MM.1S (cell line): ENCODE results near the gene BZW2.
"Not testable (repeated sequence)": the region's sequence is repeated elsewhere in the genome, so short reads cannot be mapped to it uniquely, and the experiment has no call there.

Experiments used
- DNase-seq: peaks from one replicate; pipeline ENCODE4 v3.0.0-alpha.2; 2015
- H2AFZ ChIP-seq: fragments of 300-600 bp; sonication (generic); 2 replicates; pipeline ENCODE4 v1.6.0; 2016; ENCODE audit warnings: antibody characterized with exemption, low read length
- H3F3A ChIP-seq: fragments of 300-600 bp; sonication (generic); 2 replicates; pipeline ENCODE4 v1.6.1; 2016; ENCODE audit warnings: mild to moderate bottlenecking, antibody characterized with exemption, low read length, moderate library complexity, mixed read lengths; ENCODE audit not compliant: insufficient read depth
- H3K27ac ChIP-seq: fragments of 300-600 bp; sonication (generic); 2 replicates; pipeline ENCODE4 v1.5.1; 2016; ENCODE audit warnings: mild to moderate bottlenecking, low read length
- H3K27me3 ChIP-seq: fragments of 300-600 bp; sonication (generic); replicated peaks from 2 replicates; pipeline ENCODE4 v1.6.0; 2016; ENCODE audit warnings: low read length; ENCODE audit not compliant: insufficient read depth
- H3K36me3 ChIP-seq: fragments of 300-600 bp; sonication (generic); replicated peaks from 2 replicates; pipeline ENCODE4 v1.6.1; 2016; ENCODE audit warnings: mild to moderate bottlenecking, low read length, mixed read lengths; ENCODE audit not compliant: insufficient read depth
- H3K4me1 ChIP-seq: fragments of 300-600 bp; sonication (generic); 2 replicates; pipeline ENCODE4 v1.6.1; 2016; ENCODE audit warnings: low read length, mixed read lengths
- H3K4me2 ChIP-seq: fragments of 300-600 bp; sonication (generic); 2 replicates; pipeline ENCODE4 v1.6.0; 2016; ENCODE audit warnings: low read depth, low read length
- H3K4me3 ChIP-seq: fragments of 300-600 bp; sonication (generic); 2 replicates; pipeline ENCODE4 v1.5.1; 2016; ENCODE audit warnings: low read length, mixed read lengths
- H3K79me2 ChIP-seq: fragments of 300-600 bp; sonication (generic); 2 replicates; pipeline ENCODE4 v1.6.1; 2016; ENCODE audit warnings: mixed run types, low read length, mixed read lengths
- H3K9ac ChIP-seq: fragments of 300-600 bp; sonication (generic); 2 replicates; pipeline ENCODE4 v1.6.1; 2016; ENCODE audit warnings: low read length, mixed read lengths
- H3K9me2 ChIP-seq: fragments of 300-600 bp; sonication (generic); replicated peaks from 2 replicates; pipeline ENCODE4 v1.6.1; 2016; ENCODE audit warnings: mild to moderate bottlenecking, low read length, mixed read lengths; ENCODE audit not compliant: insufficient read depth
- H3K9me3 ChIP-seq: fragments of 300-600 bp; sonication (generic); replicated peaks from 2 replicates; pipeline ENCODE4 v1.6.1; 2016; ENCODE audit warnings: mild to moderate bottlenecking, low read length, mixed read lengths; ENCODE audit not compliant: insufficient read depth
- H4K20me1 ChIP-seq: fragments of 300-600 bp; sonication (generic); 2 replicates; pipeline ENCODE4 v1.6.1; 2016; ENCODE audit warnings: mild to moderate bottlenecking, low read length, moderate library complexity, mixed read lengths; ENCODE audit not compliant: insufficient read depth
- CTCF ChIP-seq: fragments of 300-600 bp; sonication (generic); IDR thresholded peaks from 2 replicates; pipeline ENCODE4 v1.5.1; 2016; ENCODE audit warnings: antibody characterized with exemption, low read length, mixed read lengths
- EZH2 ChIP-seq: fragments of 300-600 bp; sonication (generic); optimal IDR thresholded peaks from 2 replicates; pipeline ENCODE3; 2017; ENCODE audit warnings: low read depth, mild to moderate bottlenecking, antibody characterized with exemption, low read length, mixed read lengths
- EZH2phosphoT487 ChIP-seq: fragments of 300-600 bp; sonication (generic); IDR thresholded peaks from 2 replicates; pipeline ENCODE4 v1.6.1; 2018; ENCODE audit warnings: antibody characterized with exemption, low read length

The BZW2 gene

GRCh38 chr7:16656141-16656540, 10.2 kb downstream of the BZW2 start:
- H3K4me1 ChIP-seq = no peaks in the 10 kb centered on the region
- TF ChIP-seq CTCF (no peak), EZH2phosphoT487 (no peak), EZH2 (no peak)
- no peaks in the 10 kb centered on the region for H3F3A ChIP-seq
- no peaks in the 10 kb centered on the region for H3K36me3 ChIP-seq
- H3K4me2 ChIP-seq = no peak overlapping the region
- no peak overlapping the region for H3K27ac ChIP-seq
- H3K9me3 ChIP-seq = no peaks in the 10 kb centered on the region
- no peaks in the 10 kb centered on the region for H3K27me3 ChIP-seq
- no peak overlapping the region for H3K9ac ChIP-seq
- no peak overlapping the region for H3K4me3 ChIP-seq
- no peak overlapping the region for H2AFZ ChIP-seq
- DNase-seq = no peak
- H3K79me2 ChIP-seq = peaks cover 90% of the 10 kb centered on the region
- no peaks in the 10 kb centered on the region for H3K9me2 ChIP-seq
- H4K20me1 ChIP-seq = peaks cover 2% of the 10 kb centered on the region; the same call in 1 of the 2 replicates

GRCh38 chr7:16657656-16658279, 11.8 kb downstream of the BZW2 start:
- H3K27me3 ChIP-seq = no peaks in the 10 kb centered on the region
- no peaks in the 10 kb centered on the region for H3F3A ChIP-seq
- no peaks in the 10 kb centered on the region for H3K4me1 ChIP-seq
- H3K4me2 ChIP-seq = no peak overlapping the region
- DNase-seq = no peak
- H4K20me1 ChIP-seq = peaks cover 5% of the 10 kb centered on the region; the same call in 1 of the 2 replicates
- no peak overlapping the region for H3K9ac ChIP-seq
- H3K79me2 ChIP-seq = peaks cover 90% of the 10 kb centered on the region
- H3K9me3 ChIP-seq = no peaks in the 10 kb centered on the region
- no peak overlapping the region for H3K4me3 ChIP-seq
- H3K36me3 ChIP-seq = no peaks in the 10 kb centered on the region
- no peaks in the 10 kb centered on the region for H3K9me2 ChIP-seq
- TF ChIP-seq EZH2phosphoT487 = no peak
- TF ChIP-seq CTCF = no peak
- TF ChIP-seq EZH2 = no peak
- no peak overlapping the region for H3K27ac ChIP-seq
- H2AFZ ChIP-seq = no peak overlapping the region

- H3K27me3 ChIP-seq, H3K9me2 ChIP-seq, H3K27ac ChIP-seq, H3K4me3 ChIP-seq, H3K9ac ChIP-seq, H3K9me3 ChIP-seq, H3K36me3 ChIP-seq, H3K4me2 ChIP-seq, DNase-seq, H3F3A ChIP-seq, H3K4me1 ChIP-seq, H2AFZ ChIP-seq: not testable (repeated sequence)
- peaks cover 89% of the 10 kb centered on the region for H3K79me2 ChIP-seq
- H4K20me1 ChIP-seq = peaks cover 12% of the 10 kb centered on the region; the same call in 1 of the 2 replicates
Measured at GRCh38 chr7:16659854-16660497, 14.0 kb downstream of the BZW2 start.
